GM18507 (cell line): ENCODE data around the gene CTBS.
A peak's percentile ranks its signal among the peaks of the same experiment; 100 is the strongest.
"Not testable (repeated sequence)": the region's sequence is repeated elsewhere in the genome, so short reads cannot be mapped to it uniquely, and the experiment has no call there.

Source experiments
- DNase-seq: peaks from one replicate; pipeline ENCODE4 v3.0.0; 2011; ENCODE audit warnings: low read depth; ENCODE audit not compliant: insufficient read length; ENCODE audit errors: extremely low spot score
- FAIRE-seq: peaks from 2 replicates; lab custom pipeline; 2011; peaks lifted over from hg19 to GRCh38; lab: Jason Lieb, UNC

CTBS gene

DNA sequence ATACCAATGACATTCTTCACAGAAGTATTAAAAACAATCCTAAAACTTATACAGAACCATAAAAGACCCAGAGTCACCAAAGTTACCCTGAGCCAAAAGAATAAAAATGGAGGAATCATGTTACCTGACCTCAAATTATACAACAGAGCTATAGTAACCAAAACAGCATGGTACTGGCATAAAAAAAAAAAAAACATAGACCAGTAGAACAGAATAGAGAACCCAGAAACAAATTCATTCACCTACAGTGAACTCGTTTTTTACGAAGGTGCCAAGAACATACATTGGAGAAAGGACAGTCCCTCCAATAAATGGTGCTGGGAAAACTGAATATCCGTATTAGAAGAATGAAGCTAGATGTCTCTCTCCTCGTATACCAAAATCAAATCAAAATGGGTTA is 65.2 kb downstream of the CTBS start:
- no peak for DNase-seq
- FAIRE-seq, result no peak

DNA sequence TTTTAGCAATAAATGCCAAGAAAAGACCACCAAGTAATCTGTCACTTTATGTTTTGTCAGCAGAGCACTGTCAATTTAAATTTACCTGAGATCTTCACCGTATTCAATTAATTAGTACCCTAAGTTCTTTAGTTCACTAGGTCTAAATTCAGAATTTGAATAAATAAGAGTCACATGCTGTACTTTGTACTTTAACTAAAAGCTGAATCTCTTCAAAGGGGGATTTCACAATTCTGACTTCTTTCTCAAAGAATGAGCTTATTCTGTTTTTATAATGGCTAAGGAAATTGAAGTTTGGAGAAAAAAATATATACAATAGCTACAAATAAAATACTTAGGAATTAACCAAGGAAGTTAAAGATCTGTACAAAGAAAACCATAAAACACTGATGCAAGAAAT is 65.7 kb downstream of the CTBS start:
- FAIRE-seq (no peak), DNase-seq (no peak)

DNA sequence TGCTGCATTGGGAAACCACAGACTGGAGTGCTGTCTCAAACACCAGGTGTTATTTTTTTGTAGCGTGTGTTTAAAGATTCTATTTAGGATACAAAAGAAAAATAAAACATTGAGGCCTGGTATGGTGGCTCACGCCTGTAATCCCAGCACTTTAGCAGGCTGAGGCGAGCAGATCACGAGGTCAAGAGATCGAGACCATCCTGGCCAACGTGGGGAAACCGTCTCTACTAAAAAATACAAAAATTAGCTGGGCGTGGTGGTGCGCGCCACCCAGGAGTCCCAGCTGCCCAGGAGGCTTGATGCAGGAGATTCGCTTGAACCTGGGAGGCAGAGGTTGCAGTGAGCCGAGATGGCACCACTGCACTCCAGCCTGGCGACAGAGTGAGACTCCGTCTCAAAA is 66.4 kb downstream of the CTBS start:
- FAIRE-seq, DNase-seq: not testable (repeated sequence)

DNA sequence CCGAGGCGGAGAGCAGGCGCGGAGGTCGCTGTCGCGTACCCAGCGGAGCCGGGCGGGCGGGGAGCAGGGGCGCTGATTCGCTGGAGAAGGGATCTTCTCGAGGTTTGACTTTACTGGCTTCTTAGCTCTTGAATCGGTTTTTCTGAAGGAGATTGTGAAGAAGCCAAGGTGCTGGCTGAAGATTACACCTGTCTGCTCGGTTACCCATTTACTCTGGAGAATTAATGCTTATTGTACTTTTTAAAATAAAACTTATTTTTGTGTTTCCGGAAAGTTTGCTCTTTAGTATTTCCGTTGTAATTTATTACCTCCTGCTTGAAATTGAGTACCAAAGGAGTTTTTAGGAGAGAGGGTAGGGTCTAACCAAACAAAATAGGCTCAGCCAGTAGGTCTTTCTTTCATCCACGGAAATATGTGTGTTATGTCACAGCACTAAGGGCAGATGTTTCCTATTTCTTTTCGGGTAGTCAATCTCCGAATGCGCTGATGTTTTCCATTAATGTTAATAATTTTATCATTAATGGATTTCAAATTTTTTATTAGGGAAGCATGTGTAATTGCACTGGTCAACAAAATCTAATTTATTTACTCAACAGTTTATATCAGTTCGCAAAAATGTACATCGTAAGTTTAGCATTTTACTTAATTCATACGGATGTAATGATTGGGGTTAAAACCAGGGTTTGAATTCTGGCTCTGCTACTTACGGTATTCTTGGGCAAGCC is 67.3 kb downstream of the CTBS start:
- DNase-seq (no peak), FAIRE-seq (no peak)

DNA sequence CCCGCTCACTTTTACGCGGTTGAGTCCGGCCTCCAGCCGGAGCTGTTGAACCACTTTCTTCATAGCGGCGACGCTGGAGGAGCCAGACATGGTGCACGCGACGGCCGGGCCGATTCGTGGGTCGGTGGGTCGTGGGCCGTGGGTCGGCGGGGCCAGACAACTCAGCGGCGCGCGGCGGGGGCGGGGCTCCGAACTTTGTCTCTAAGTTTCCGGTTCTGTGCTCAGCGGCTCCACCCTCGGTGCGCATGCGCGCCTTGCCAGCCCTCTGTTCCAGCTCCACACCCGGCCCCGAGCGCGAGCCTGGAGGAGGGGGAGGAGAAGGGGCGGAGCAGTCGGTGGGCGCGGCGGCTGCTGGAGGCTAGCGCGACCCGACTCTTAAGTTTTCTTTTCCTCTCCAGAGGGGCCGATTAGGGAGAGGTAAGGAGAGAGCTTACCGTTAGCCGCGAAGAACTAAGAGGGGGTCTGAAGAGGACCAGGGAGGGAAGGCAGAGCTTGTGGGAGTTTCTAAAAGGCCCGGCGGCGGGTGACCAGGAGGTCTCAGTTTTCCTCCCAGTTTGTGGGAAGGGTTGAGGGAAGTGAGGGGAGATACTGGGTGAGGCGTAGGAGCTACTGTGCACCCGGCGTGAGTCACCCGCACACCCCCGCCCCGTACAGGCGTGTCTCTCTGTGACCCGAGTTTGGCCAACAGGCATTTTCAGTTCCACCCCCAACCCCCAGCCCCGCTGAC is 68.1 kb downstream of the CTBS start, which contains the start of the genes GNG5 and SPATA1:
Gene GNG5 (minus strand): TSS at position 580 of the 727 bp plus-strand sequence. CDS start 490 bp downstream, at position 90.
Gene SPATA1 (plus strand): TSS at position 385 of the 727 bp plus-strand sequence. CDS start 9,974 bp downstream, outside the sequence.
- DNase-seq, result peak; percentile 92
- FAIRE-seq, result peak; percentile 92

DNA sequence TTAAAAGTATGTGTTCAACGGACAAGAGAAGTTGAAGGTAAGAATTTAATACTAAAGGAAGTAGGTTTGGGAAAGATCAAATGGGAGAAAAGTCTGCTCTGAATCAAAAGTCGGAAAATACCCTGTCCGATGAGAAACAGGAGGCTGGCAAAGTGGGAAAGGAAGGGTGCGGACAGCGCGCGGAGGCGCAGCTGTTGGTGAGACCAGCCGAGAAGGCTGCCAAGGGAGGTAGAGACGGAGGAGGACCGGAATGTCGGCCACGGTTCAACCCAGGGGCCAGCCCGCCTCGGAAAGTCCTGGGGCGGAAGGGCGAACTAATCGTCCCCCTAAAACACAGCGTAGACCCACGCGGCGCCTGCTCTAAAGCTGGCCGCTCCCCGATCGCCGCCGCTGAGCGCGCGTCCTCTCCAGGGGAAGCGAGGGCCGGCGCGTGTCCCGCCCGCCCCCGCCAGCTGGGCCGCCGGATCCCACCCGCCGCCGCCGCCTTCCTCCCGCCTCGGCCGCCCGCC is 68.7 kb downstream of the CTBS start:
- DNase-seq (peak; percentile 30), FAIRE-seq (no peak)

DNA sequence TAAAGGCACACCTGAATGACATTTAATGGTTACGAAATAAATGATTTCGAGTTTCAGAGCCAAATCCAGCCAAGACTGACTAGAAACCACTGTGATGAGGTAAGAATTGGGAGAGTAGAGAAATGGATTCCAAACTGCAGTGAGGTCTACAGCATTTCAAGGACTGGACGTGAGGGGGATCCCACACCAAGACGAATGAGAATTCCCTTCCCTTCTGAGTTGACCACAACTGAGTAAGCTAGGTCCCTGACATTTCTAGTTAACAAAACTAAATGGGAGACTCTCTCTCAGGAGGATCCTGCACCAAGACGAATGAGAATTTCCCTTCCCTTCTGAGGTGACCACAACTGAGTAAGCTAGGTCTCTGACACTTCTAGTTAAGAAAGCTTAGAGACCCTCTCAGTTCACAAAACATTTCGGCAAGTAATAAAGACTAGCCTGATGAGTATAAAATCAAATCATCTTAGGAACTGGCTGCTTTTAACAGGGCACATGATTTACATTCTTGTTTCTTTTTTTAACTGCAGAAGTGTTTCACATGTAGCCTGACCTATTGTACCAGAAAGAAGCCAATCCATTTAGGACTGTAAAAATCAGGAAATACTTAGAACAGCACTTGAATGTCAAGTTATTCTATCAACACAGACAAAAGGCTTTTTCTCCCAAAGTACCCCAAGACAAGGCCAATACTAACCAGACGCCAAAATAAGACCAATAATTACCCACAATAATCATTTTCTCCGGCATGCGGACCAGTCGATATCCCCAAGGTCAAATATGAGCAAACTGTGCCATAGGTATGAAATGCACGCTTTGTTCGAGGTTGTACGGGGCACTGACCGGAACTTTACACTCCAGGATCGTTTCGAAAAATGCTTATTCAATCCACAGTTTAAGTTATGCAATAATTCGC is 69.4 kb downstream of the CTBS start:
- peak; percentile 46 for FAIRE-seq
- DNase-seq, result no peak

DNA sequence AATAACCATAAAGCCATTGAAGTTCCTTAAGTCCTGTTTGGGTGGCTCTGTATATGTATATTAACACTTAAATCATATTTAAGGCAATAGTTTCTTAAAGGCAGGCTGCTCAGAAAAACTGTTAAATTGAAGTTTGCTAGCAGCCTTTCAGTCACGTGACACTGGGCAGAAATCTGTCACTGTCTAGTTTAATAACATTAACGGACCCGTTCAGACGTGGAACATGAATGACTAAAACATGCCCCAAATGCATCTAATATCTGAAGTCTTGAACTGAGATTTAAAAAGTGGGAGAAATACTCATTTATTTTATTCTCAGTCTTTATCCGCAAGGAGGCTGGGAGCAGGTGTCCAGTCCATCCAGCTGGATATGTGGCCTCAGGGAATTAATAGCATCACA is 71.3 kb downstream of the CTBS start:
- DNase-seq (no peak), FAIRE-seq (no peak)
